Measurements from ENCODE around the gene GNG7. TPM values are rescaled to one million over a fixed set of nuclear protein-coding genes. Genes with fewer than 3 reads are reported as not detected.
"Not testable (repeated sequence)": the region's sequence is repeated elsewhere in the genome, so short reads cannot be mapped to it uniquely, and the experiment has no call there.

Gene GNG7
- total RNA-seq, 1 experiment from 2014 or later: 9.6 TPM

DNA sequence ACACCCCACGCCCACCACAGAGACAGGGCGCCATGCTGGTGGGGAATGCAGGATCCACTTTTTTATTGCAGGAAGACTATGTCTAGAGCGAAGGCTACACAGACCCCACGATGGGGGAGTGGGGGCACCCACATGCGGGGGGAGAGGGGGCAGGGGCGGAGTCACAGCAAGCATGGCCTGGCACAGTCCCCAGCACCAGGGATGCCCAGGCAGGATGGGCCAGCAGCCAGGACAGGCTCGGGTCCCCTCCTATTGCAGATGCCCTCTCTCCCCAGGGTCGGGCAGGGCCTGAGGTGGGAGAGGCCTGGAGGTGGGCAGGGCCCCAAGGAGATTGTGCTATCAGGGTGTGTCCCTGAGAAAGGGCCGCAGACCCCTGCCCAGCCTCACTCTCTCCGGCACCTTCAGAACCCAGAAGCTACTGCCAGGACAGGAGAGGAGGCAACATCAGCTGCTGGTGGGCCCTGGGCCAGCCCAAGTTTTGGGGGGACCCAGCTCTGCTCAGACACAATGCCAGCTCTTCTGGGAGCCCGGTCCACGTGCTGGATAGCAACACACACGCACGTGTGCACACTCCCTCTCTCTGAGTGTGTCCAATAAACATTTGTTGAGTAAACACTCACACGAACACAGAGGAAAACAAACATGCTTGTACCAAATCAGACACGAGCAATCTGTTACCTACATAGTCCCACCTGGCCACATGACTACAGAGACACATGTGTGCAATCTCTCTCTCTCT, 12.2 kb upstream of the GNG7 start (continued):
- no peak for TF ChIP-seq MXD4 (CRISPR knock-in tag; IDR thresholded peaks at IDR 0.05; ENCODE audit: borderline replicate concordance)
- no peak for TF ChIP-seq KAT7 (CRISPR knock-in tag; IDR thresholded peaks at IDR 0.05; ENCODE audit: borderline replicate concordance)
- no peak for TF ChIP-seq ZNF219 (CRISPR knock-in tag; IDR thresholded peaks at IDR 0.05; ENCODE audit: borderline replicate concordance)
- TF ChIP-seq ZNF423 (CRISPR knock-in tag; IDR thresholded peaks at IDR 0.05): no peak
- TF ChIP-seq JUN (CRISPR knock-in tag; IDR thresholded peaks at IDR 0.05): no peak
- no peak for TF ChIP-seq ELF4 (CRISPR knock-in tag; IDR thresholded peaks at IDR 0.05; ENCODE audit: low read depth)
- TF ChIP-seq TP53 (CRISPR knock-in tag; IDR thresholded peaks at IDR 0.05): no peak
- no peak for TF ChIP-seq JAZF1 (CRISPR knock-in tag; IDR thresholded peaks at IDR 0.05)
- TF ChIP-seq, protein P1, sequence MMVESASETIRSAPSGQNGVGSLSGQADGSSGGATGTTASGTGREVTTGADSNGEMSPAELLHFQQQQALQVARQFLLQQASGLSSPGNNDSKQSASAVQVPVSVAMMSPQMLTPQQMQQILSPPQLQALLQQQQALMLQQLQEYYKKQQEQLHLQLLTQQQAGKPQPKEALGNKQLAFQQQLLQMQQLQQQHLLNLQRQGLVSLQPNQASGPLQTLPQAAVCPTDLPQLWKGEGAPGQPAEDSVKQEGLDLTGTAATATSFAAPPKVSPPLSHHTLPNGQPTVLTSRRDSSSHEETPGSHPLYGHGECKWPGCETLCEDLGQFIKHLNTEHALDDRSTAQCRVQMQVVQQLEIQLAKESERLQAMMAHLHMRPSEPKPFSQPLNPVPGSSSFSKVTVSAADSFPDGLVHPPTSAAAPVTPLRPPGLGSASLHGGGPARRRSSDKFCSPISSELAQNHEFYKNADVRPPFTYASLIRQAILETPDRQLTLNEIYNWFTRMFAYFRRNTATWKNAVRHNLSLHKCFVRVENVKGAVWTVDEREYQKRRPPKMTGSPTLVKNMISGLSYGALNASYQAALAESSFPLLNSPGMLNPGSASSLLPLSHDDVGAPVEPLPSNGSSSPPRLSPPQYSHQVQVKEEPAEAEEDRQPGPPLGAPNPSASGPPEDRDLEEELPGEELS (CRISPR knock-in tag; IDR thresholded peaks at IDR 0.05): no peak
- no peak for TF ChIP-seq SOX15 (CRISPR knock-in tag; IDR thresholded peaks at IDR 0.05)

DNA sequence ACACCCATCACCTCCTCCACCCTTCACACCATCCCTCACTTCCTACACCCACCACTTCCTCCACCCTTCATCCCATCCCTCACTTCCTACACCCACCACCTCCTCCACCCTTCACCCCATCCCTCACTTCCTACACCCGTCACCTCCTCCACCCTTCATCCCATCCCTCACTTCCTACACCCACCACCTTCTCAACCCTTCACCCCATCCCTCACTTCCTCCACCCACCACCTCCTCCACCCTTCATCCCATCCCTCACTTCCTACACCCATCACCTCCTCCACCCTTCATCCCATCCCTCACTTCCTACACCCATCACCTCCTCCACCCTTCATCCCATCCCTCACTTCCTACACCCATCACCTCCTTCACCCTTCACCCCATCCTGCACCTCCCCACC, 11.6 kb upstream of the GNG7 start:
- CTCF ChIA-PET; H3K27me3 Mint-ChIP-seq (ENCODE audit: low read depth); DNase-seq (ENCODE audit: low spot score); ATAC-seq; H3K27ac Mint-ChIP-seq; H3K4me1 Mint-ChIP-seq; H3K4me3 Mint-ChIP-seq; POLR2A ChIA-PET: not testable (repeated sequence)
- Mint-ChIP-seq H3K36me3 (peaks cover 12% of the 10 kb centered on the region), H3K9me3 (peaks cover 12% of the 10 kb centered on the region)

DNA sequence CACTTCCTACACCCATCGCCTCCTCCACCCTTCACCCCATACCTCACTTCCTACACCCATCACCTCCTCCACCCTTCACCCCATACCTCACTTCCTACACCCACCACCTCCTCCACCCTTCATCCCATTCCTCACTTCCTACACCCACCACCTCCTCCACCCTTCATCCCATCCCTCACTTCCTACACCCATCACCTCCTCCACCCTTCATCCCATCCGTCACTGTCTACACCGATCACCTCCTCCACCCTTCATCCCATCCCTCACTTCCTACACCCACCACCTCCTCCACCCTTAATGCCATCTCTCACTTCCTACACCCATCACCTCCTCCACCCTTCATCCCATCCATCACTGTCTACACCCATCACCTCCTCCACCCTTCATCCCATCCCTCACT, 10.7 kb upstream of the GNG7 start:
- DNase-seq (ENCODE audit: low spot score); CTCF ChIA-PET; H3K4me1 Mint-ChIP-seq; POLR2A ChIA-PET; H3K27ac Mint-ChIP-seq; ATAC-seq; H3K27me3 Mint-ChIP-seq (ENCODE audit: low read depth); H3K4me3 Mint-ChIP-seq: not testable (repeated sequence)
- peaks cover 12% of the 10 kb centered on the region for H3K9me3 Mint-ChIP-seq
- peaks cover 12% of the 10 kb centered on the region for H3K36me3 Mint-ChIP-seq

DNA sequence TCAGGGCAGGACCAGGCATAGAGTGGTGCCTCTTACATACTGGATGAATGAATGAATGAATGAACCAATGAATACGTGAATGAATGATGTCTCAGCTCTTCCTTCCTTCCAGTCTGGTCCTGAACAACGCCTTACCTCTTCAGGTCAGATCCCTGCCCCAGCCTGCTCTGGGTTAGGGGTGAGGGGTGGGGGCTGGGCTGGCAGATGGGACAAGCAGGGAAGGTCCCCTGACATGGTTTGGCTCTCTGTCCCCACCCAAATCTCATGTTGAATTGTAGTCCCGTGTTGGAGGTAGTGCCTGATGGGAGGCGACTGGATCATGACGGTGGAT, 9.3 kb upstream of the GNG7 start:
- ChIA-PET CTCF (interaction anchor here (2.2 kb wide), 1 partner anchor 63 kb away, joined by 12 read pairs; no protein-coding TSS in a partner anchor), POLR2A (no interaction called here)
- ATAC-seq (no peak), DNase-seq (ENCODE audit: low spot score) (no peak)
- Mint-ChIP-seq H3K4me3 (no peak overlapping the region), H3K27ac (no peak overlapping the region), H3K36me3 (peaks cover 12% of the 10 kb centered on the region), H3K9me3 (peaks cover 12% of the 10 kb centered on the region), H3K27me3 (ENCODE audit: low read depth) (peaks cover 8% of the 10 kb centered on the region), H3K4me1 (no peaks in the 10 kb centered on the region)
- no peak for TF ChIP-seq NFATC4 (CRISPR knock-in tag; IDR thresholded peaks at IDR 0.05)
- TF ChIP-seq, protein P2, sequence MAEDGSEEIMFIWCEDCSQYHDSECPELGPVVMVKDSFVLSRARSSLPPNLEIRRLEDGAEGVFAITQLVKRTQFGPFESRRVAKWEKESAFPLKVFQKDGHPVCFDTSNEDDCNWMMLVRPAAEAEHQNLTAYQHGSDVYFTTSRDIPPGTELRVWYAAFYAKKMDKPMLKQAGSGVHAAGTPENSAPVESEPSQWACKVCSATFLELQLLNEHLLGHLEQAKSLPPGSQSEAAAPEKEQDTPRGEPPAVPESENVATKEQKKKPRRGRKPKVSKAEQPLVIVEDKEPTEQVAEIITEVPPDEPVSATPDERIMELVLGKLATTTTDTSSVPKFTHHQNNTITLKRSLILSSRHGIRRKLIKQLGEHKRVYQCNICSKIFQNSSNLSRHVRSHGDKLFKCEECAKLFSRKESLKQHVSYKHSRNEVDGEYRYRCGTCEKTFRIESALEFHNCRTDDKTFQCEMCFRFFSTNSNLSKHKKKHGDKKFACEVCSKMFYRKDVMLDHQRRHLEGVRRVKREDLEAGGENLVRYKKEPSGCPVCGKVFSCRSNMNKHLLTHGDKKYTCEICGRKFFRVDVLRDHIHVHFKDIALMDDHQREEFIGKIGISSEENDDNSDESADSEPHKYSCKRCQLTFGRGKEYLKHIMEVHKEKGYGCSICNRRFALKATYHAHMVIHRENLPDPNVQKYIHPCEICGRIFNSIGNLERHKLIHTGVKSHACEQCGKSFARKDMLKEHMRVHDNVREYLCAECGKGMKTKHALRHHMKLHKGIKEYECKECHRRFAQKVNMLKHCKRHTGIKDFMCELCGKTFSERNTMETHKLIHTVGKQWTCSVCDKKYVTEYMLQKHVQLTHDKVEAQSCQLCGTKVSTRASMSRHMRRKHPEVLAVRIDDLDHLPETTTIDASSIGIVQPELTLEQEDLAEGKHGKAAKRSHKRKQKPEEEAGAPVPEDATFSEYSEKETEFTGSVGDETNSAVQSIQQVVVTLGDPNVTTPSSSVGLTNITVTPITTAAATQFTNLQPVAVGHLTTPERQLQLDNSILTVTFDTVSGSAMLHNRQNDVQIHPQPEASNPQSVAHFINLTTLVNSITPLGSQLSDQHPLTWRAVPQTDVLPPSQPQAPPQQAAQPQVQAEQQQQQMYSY (CRISPR knock-in tag; IDR thresholded peaks at IDR 0.05): no peak
- TF ChIP-seq, protein P1 (CRISPR knock-in tag; IDR thresholded peaks at IDR 0.05): no peak
- TF ChIP-seq, protein P3, sequence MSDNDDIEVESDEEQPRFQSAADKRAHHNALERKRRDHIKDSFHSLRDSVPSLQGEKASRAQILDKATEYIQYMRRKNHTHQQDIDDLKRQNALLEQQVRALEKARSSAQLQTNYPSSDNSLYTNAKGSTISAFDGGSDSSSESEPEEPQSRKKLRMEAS (CRISPR knock-in tag; IDR thresholded peaks at IDR 0.05): no peak

All from WTC11 (cell line).